ENCODE measurements around the gene ATG4D. TPM values are rescaled to one million over a fixed set of nuclear protein-coding genes. Genes with fewer than 3 reads are reported as not detected.

Gene ATG4D
- polyA plus RNA-seq, 1 experiment: 13.0 TPM

GRCh38 chr19:10508036-10508435 is 35.7 kb upstream of the ATG4D start:
- POLR2A ChIA-PET: no interaction called here
- CTCF ChIA-PET: interaction anchor here (1.0 to 2.0 kb wide), 3 partner anchors 9 to 64 kb away, joined by 4 to 10 read pairs (median 6); partner anchors contain the start of gene S1PR5
- Histone ChIP-seq H3K27me3 (ENCODE audit: control insufficient read depth, insufficient read depth, low read length) (peaks cover 1% of the 10 kb centered on the region; the same call in 1 of the 2 replicates), H3K36me3 (ENCODE audit: control insufficient read depth, insufficient read depth, low read length) (no peaks in the 10 kb centered on the region), H3K4me3 (ENCODE audit: low read depth, low read length) (no peak overlapping the region)
- no peak for DNase-seq (ENCODE audit: low read depth)
- TF ChIP-seq, protein P1, sequence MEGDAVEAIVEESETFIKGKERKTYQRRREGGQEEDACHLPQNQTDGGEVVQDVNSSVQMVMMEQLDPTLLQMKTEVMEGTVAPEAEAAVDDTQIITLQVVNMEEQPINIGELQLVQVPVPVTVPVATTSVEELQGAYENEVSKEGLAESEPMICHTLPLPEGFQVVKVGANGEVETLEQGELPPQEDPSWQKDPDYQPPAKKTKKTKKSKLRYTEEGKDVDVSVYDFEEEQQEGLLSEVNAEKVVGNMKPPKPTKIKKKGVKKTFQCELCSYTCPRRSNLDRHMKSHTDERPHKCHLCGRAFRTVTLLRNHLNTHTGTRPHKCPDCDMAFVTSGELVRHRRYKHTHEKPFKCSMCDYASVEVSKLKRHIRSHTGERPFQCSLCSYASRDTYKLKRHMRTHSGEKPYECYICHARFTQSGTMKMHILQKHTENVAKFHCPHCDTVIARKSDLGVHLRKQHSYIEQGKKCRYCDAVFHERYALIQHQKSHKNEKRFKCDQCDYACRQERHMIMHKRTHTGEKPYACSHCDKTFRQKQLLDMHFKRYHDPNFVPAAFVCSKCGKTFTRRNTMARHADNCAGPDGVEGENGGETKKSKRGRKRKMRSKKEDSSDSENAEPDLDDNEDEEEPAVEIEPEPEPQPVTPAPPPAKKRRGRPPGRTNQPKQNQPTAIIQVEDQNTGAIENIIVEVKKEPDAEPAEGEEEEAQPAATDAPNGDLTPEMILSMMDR (IDR thresholded peaks at IDR 0.05; ENCODE audit: insufficient read depth, low read depth, low read length): no peak

DNA sequence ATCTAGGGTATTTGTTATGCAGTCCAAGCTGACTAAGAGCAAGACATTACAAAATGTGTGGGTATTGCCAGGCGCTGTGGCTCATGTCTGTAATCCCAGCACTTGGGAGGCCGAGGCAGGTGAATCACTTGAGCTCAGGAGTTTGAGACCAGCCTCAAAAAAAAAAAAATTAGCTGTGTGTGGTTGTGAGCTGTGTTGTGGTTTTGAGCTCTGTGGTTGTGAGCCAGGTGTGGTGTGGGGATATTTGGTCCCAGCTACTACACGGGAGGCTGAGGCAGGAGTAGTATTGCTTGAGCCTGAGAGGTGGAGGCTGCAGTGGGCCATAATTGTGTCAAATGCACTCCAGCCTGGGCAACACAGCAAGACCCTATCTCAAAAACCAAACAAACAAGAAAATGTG is 35.0 kb upstream of the ATG4D start:
- Histone ChIP-seq H3K36me3 (ENCODE audit: control insufficient read depth, insufficient read depth, low read length) (no peaks in the 10 kb centered on the region), H3K4me3 (ENCODE audit: low read depth, low read length) (no peak overlapping the region), H3K27me3 (ENCODE audit: control insufficient read depth, insufficient read depth, low read length) (peaks cover 5% of the 10 kb centered on the region; the same call in 1 of the 2 replicates)
- ChIA-PET CTCF (interaction anchor here (0.6 to 2.0 kb wide), 4 partner anchors 25 to 346 kb away, joined by 3 to 10 read pairs (median 4); no protein-coding TSS in a partner anchor), POLR2A (no interaction called here)
- TF ChIP-seq, protein P1 (IDR thresholded peaks at IDR 0.05; ENCODE audit: insufficient read depth, low read depth, low read length): no peak
- no peak for DNase-seq (ENCODE audit: low read depth)

GRCh38 chr19:10510301-10510802 is 33.4 kb upstream of the ATG4D start:
- Histone ChIP-seq H3K4me3 (ENCODE audit: low read depth, low read length) (no peak overlapping the region), H3K36me3 (ENCODE audit: control insufficient read depth, insufficient read depth, low read length) (no peaks in the 10 kb centered on the region), H3K27me3 (ENCODE audit: control insufficient read depth, insufficient read depth, low read length) (peaks cover 15% of the 10 kb centered on the region)
- CTCF ChIA-PET: interaction anchor here (1.2 to 2.0 kb wide), 4 partner anchors 13 to 189 kb away, joined by 4 to 10 read pairs (median 6); no protein-coding TSS in a partner anchor
- TF ChIP-seq, protein P1 (IDR thresholded peaks at IDR 0.05; ENCODE audit: insufficient read depth, low read depth, low read length): peak; percentile 81
- no peak for DNase-seq (ENCODE audit: low read depth)
- POLR2A ChIA-PET: no interaction called here

DNA sequence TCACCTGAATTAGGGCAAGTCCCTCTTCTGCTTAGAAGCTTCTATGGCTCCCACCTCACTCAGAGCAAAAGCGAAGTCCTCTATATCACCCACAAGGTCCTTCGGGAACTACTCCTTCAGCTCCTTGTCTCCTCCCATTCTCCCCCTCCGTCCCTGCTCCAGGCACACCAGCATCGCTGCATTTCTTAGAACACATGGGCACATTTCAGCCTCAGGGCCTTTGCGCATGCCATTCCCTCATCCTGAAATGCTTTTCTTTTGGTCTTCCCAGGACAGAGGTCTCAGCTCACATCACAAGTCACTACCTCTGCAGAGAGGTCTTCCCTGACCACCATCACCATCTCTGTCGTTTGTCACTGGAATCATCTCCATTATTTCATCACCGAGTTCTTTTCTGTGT is 30.5 kb upstream of the ATG4D start:
- TF ChIP-seq, protein P1 (IDR thresholded peaks at IDR 0.05; ENCODE audit: insufficient read depth, low read depth, low read length): no peak
- DNase-seq (ENCODE audit: low read depth): no peak
- CTCF ChIA-PET: interaction anchor here (1.2 kb wide), 1 partner anchor 30 kb away, joined by 4 read pairs; no protein-coding TSS in a partner anchor
- H3K36me3 ChIP-seq (ENCODE audit: control insufficient read depth, insufficient read depth, low read length): no peaks in the 10 kb centered on the region
- POLR2A ChIA-PET: no interaction called here
- H3K27me3 ChIP-seq (ENCODE audit: control insufficient read depth, insufficient read depth, low read length): peaks cover 23% of the 10 kb centered on the region
- no peak overlapping the region for H3K4me3 ChIP-seq (ENCODE audit: low read depth, low read length)

DNA sequence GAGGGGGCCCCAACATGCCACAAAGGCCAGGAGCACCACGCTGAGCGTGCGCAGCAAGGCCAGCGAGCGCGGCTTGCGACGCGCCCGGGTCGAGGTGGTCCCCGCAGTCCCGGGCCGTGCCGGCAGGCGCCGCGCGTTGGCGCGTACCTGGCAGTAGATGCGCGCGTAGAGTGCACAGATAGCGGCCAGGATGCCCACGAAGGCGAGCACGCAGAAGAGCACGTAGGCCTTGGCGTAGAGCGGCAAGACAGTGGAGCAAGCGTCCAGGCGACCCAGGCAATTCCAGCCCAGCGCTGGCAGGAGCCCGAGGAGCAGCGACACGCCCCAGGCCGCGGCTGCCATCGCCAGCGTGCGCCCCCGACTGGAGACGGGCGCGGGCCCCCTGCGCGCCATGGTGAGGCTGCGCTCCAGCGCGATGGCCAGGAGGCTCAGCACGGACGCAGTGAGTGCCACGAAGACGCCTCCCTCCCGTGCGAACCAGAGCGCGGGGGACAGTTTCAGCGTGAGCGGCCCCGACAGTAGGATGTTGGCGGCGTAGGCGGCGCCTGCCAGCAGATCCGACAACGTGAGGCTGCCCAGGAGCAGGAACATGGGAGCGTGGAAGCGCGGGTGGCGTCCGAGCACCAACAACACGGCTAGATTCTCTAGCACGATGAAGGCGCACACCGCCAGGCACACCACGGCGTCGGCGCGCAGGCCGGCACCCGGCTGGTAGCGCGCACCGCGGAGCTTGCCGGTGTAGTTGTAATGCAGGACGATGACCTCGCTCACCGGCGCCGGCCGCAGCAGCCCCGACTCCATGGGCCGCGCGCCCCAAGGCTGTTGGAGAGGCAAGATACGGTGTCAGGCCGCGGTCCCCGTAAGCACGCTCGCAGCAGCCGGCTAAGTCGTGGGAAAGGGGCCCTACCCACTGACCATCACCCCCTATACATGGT is 29.2 kb upstream of the ATG4D start:
- DNase-seq (ENCODE audit: low read depth): no peak
- peaks cover 27% of the 10 kb centered on the region for H3K27me3 ChIP-seq (ENCODE audit: control insufficient read depth, insufficient read depth, low read length)
- no peaks in the 10 kb centered on the region for H3K36me3 ChIP-seq (ENCODE audit: control insufficient read depth, insufficient read depth, low read length)
- CTCF ChIA-PET: interaction anchor here (1.2 kb wide), 1 partner anchor 31 kb away, joined by 4 read pairs; no protein-coding TSS in a partner anchor
- TF ChIP-seq, protein P1 (IDR thresholded peaks at IDR 0.05; ENCODE audit: insufficient read depth, low read depth, low read length): no peak
- POLR2A ChIA-PET: no interaction called here
- H3K4me3 ChIP-seq (ENCODE audit: low read depth, low read length): no peak overlapping the region

Data from BJ (cell line).